Tibial nerve (tissue), 4 donors: ENCODE data around the gene GPHN.

Experiments
- EP300 ChIP-seq, 2 donors: sonication (generic); formaldehyde crosslinking; IDR thresholded peaks; one replicate each; pipeline ENCODE4 v1.6.1; 2017; ENCODE audit warnings: antibody characterized with exemption in 2 of 2, mild to moderate bottlenecking in 1 of 2
- POLR2A ChIP-seq, 2 donors: fragments of 450-650 bp; IDR thresholded peaks; one replicate each; pipeline ENCODE4 v1.6.1; 2017; ENCODE audit warnings: antibody characterized with exemption in 2 of 2, mild to moderate bottlenecking in 2 of 2, moderate library complexity in 2 of 2
- TF ChIP-seq, protein P1 (sequence below), 5 experiments: fragments of 200-600 bp in 3 of 5; fragments of 450-650 bp in 2 of 5; sonication (generic) in 3 of 5; IDR thresholded peaks; one replicate each; pipeline ENCODE4 v1.5.1; 2016 to 2019; ENCODE audit warnings: antibody characterized with exemption in 5 of 5, mild to moderate bottlenecking in 3 of 5, moderate library complexity in 2 of 5

DNA sequence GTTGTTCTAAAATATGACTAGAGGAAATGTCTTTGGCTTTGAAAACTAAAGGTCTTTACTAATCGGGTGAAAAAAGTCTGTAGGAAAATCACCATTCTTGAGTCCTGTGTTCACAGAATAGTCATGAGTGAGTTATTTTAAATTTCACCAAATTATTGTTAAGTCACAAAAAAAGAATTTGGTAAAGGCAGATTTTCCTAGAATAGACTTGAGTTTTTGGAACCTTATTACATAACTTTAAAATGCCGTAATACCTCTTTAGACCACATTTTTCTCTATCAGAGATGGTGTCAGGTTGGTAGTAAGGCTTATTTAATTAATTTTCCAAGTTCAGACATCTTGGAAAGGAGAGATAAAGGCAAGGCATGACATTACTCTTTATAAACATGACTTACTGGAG lies 496.6 kb downstream of the GPHN start:
- TF ChIP-seq, protein P1, sequence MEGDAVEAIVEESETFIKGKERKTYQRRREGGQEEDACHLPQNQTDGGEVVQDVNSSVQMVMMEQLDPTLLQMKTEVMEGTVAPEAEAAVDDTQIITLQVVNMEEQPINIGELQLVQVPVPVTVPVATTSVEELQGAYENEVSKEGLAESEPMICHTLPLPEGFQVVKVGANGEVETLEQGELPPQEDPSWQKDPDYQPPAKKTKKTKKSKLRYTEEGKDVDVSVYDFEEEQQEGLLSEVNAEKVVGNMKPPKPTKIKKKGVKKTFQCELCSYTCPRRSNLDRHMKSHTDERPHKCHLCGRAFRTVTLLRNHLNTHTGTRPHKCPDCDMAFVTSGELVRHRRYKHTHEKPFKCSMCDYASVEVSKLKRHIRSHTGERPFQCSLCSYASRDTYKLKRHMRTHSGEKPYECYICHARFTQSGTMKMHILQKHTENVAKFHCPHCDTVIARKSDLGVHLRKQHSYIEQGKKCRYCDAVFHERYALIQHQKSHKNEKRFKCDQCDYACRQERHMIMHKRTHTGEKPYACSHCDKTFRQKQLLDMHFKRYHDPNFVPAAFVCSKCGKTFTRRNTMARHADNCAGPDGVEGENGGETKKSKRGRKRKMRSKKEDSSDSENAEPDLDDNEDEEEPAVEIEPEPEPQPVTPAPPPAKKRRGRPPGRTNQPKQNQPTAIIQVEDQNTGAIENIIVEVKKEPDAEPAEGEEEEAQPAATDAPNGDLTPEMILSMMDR (IDR thresholded peaks at IDR 0.05) = no peak
- TF ChIP-seq POLR2A (IDR thresholded peaks at IDR 0.05) (no peak), EP300 (IDR thresholded peaks at IDR 0.05) (no peak)
